WTC11 (cell line): ENCODE data around the gene MFSD12. TPM values are rescaled to one million over a fixed set of nuclear protein-coding genes. Genes with fewer than 3 reads are reported as not detected.

Experiments used
- ATAC-seq: fragments of 200-7000 bp; cut with Tn5 transposase; 2 replicates; pipeline ENCODE4 v1.10.0; 2021; ENCODE audit warnings: mild to moderate bottlenecking, moderate library complexity
- CTCF ChIA-PET: fragments of 300-600 bp; sonication (Branson Sonifier 250); formaldehyde crosslinking; loops from one replicate; lab custom pipeline; 2021; ENCODE audit warnings: antibody characterized with exemption; lab: Charles Lee
- POLR2A ChIA-PET: fragments of 350-600 bp; sonication (Branson Sonifier 250); formaldehyde crosslinking; loops from one replicate; lab custom pipeline; 2021; ENCODE audit warnings: antibody characterized with exemption; lab: Charles Lee
- DNase-seq: peaks from one replicate; pipeline ENCODE4 v3.0.0; 2021; ENCODE audit warnings: low spot score
- H3K27ac Mint-ChIP-seq: 2 replicates; pipeline ENCODE4 v1.8.0; 2021; ENCODE audit warnings: mixed read lengths
- H3K27me3 Mint-ChIP-seq: 2 replicates; pipeline ENCODE4 v1.8.0; 2021; ENCODE audit warnings: low read depth, mild to moderate bottlenecking, moderate library complexity, mixed read lengths
- H3K36me3 Mint-ChIP-seq: 2 replicates; pipeline ENCODE4 v1.8.0; 2021; ENCODE audit warnings: mixed read lengths
- H3K4me1 Mint-ChIP-seq: 2 replicates; pipeline ENCODE4 v1.8.0; 2022; ENCODE audit warnings: mixed read lengths
- H3K4me3 Mint-ChIP-seq: 2 replicates; pipeline ENCODE4 v1.8.0; 2021; ENCODE audit warnings: mild to moderate bottlenecking, moderate library complexity, mixed read lengths
- H3K9me3 Mint-ChIP-seq: 2 replicates; pipeline ENCODE4 v1.8.0; 2021; ENCODE audit warnings: mixed read lengths
- ATF6 ChIP-seq: sonication (generic); formaldehyde crosslinking; IDR thresholded peaks from 2 replicates; pipeline ENCODE4 v1.8.1; 2023; ENCODE audit warnings: mild to moderate bottlenecking, missing genetic modification reagents
- E2F4 ChIP-seq: sonication (generic); formaldehyde crosslinking; IDR thresholded peaks from 2 replicates; pipeline ENCODE4 v1.8.1; 2022; ENCODE audit warnings: low read depth, mild to moderate bottlenecking, moderate library complexity, missing genetic modification reagents, borderline replicate concordance
- FOXP1 ChIP-seq: sonication (generic); formaldehyde crosslinking; IDR thresholded peaks from 2 replicates; pipeline ENCODE4 v1.8.0; 2022; ENCODE audit warnings: missing genetic modification reagents, mild to moderate bottlenecking, moderate library complexity, borderline replicate concordance
- FOXP4 ChIP-seq: sonication (generic); formaldehyde crosslinking; IDR thresholded peaks from 2 replicates; pipeline ENCODE4 v1.8.0; 2022; ENCODE audit warnings: mild to moderate bottlenecking, missing genetic modification reagents
- GRHL2 ChIP-seq: fragments of 250-450 bp; sonication (Bioruptor Pico); IDR thresholded peaks from 2 replicates; pipeline ENCODE4 v1.8.0; 2022; ENCODE audit warnings: mild to moderate bottlenecking, moderate library complexity; ENCODE audit not compliant: insufficient replicate concordance, severe bottlenecking
- HMGA2 ChIP-seq: fragments of 250-450 bp; sonication (Bioruptor Pico); IDR thresholded peaks from 2 replicates; pipeline ENCODE4 v1.4.0; 2021; ENCODE audit warnings: mild to moderate bottlenecking, moderate library complexity
- KAT7 ChIP-seq: sonication (generic); formaldehyde crosslinking; IDR thresholded peaks from 2 replicates; pipeline ENCODE4 v1.8.1; 2023; ENCODE audit warnings: missing genetic modification reagents, mild to moderate bottlenecking, borderline replicate concordance
- MLX ChIP-seq: sonication (generic); formaldehyde crosslinking; IDR thresholded peaks from 2 replicates; pipeline ENCODE4 v1.8.1; 2023; ENCODE audit warnings: mild to moderate bottlenecking, missing genetic modification reagents, moderate library complexity
- MXD4 ChIP-seq: fragments of 250-450 bp; sonication (Bioruptor Pico); IDR thresholded peaks from 2 replicates; pipeline ENCODE4 v1.8.0; 2021; ENCODE audit warnings: mild to moderate bottlenecking, moderate library complexity, borderline replicate concordance
- MYBL2 ChIP-seq: sonication (generic); formaldehyde crosslinking; IDR thresholded peaks from 2 replicates; pipeline ENCODE4 v1.8.1; 2023; ENCODE audit warnings: mild to moderate bottlenecking, moderate library complexity, missing genetic modification reagents
- NR2C2 ChIP-seq: sonication (generic); formaldehyde crosslinking; IDR thresholded peaks from 2 replicates; pipeline ENCODE4 v1.8.0; 2022; ENCODE audit warnings: mild to moderate bottlenecking, missing genetic modification reagents
- NR3C1 ChIP-seq: sonication (generic); formaldehyde crosslinking; conservative IDR thresholded peaks from 2 replicates; pipeline ENCODE4 v1.8.1; 2023; ENCODE audit warnings: low read depth, mild to moderate bottlenecking, missing genetic modification reagents
- SOX15 ChIP-seq: fragments of 250-450 bp; sonication (Bioruptor Pico); IDR thresholded peaks from 2 replicates; pipeline ENCODE4 v1.9.0; 2021; ENCODE audit warnings: mild to moderate bottlenecking
- SP1 ChIP-seq: sonication (generic); formaldehyde crosslinking; conservative IDR thresholded peaks from 2 replicates; pipeline ENCODE4 v1.8.1; 2022; ENCODE audit warnings: missing genetic modification reagents
- TCF7 ChIP-seq: sonication (generic); formaldehyde crosslinking; IDR thresholded peaks from 2 replicates; pipeline ENCODE4 v1.8.0; 2022; ENCODE audit warnings: mild to moderate bottlenecking, low read depth, missing genetic modification reagents, moderate library complexity
- TEAD1 ChIP-seq: sonication (generic); formaldehyde crosslinking; IDR thresholded peaks from 2 replicates; pipeline ENCODE4 v1.8.0; 2022; ENCODE audit warnings: mild to moderate bottlenecking, missing genetic modification reagents
- TP53 ChIP-seq: sonication (generic); formaldehyde crosslinking; IDR thresholded peaks from 2 replicates; pipeline ENCODE4 v1.8.1; 2023; ENCODE audit warnings: mild to moderate bottlenecking, missing genetic modification reagents
- USF1 ChIP-seq: sonication (generic); formaldehyde crosslinking; IDR thresholded peaks from 2 replicates; pipeline ENCODE4 v1.8.0; 2022; ENCODE audit warnings: mild to moderate bottlenecking, missing genetic modification reagents
- ZBTB21 ChIP-seq: sonication (generic); formaldehyde crosslinking; IDR thresholded peaks from 2 replicates; pipeline ENCODE4 v1.8.1; 2023; ENCODE audit warnings: mild to moderate bottlenecking, missing genetic modification reagents, borderline replicate concordance
- ZMAT4 ChIP-seq: fragments of 250-450 bp; sonication (Bioruptor Pico); IDR thresholded peaks from 2 replicates; pipeline ENCODE4 v1.9.0; 2021; ENCODE audit warnings: mild to moderate bottlenecking
- ZNF121 ChIP-seq: sonication (generic); formaldehyde crosslinking; IDR thresholded peaks from 2 replicates; pipeline ENCODE4 v1.8.0; 2023; ENCODE audit warnings: missing genetic modification reagents
- ZNF281 ChIP-seq: sonication (generic); formaldehyde crosslinking; IDR thresholded peaks from 2 replicates; pipeline ENCODE4 v1.8.0; 2023; ENCODE audit warnings: mild to moderate bottlenecking, missing genetic modification reagents
- ZSCAN18 ChIP-seq: fragments of 250-450 bp; sonication (Bioruptor Pico); IDR thresholded peaks from 2 replicates; pipeline ENCODE4 v2.1.2; 2022; ENCODE audit warnings: mild to moderate bottlenecking, moderate library complexity
- total RNA-seq: library from RNA; stranded (reverse); gene quantifications from 3 replicates; pipeline ENCODE4 v1.2.3, GENCODE V29; 2021

MFSD12 gene
- total RNA-seq, 1 experiment from 2014 or later, result 59.9 TPM

- Mint-ChIP-seq H3K27me3 (peaks cover 24% of the 10 kb centered on the region), H3K9me3 (no peaks in the 10 kb centered on the region), H3K36me3 (no peaks in the 10 kb centered on the region), H3K4me3 (no peak overlapping the region), H3K27ac (0 out of 2 replicates have a peak overlapping the region, but pooled peaks have one; percentile 53), H3K4me1 (no peaks in the 10 kb centered on the region)
- no peak for DNase-seq
- CTCF ChIA-PET, result interaction anchor here (0.6 to 1.8 kb wide), 3 partner anchors 20 to 38 kb away, joined by 4 to 5 read pairs (median 5); no protein-coding TSS in a partner anchor
- POLR2A ChIA-PET, result interaction anchor here (0.6 kb wide), 1 partner anchor 292 kb away, joined by 6 read pairs; no protein-coding TSS in a partner anchor
- TF ChIP-seq ZNF121, result no peak
- TF ChIP-seq KAT7, result no peak
- TF ChIP-seq TCF7 (CRISPR knock-in tag), result no peak
- no peak for TF ChIP-seq MYBL2 (CRISPR knock-in tag)
- no peak for TF ChIP-seq USF1 (CRISPR knock-in tag)
- TF ChIP-seq ZNF281, result no peak
- no peak for ATAC-seq
These were observed 7.8 kb upstream of the MFSD12 start for GRCh38 chr19:3565139-3565538.

GRCh38 chr19:3563709-3564524, 6.5 kb upstream of the MFSD12 start:
- Mint-ChIP-seq H3K4me3 (no peak overlapping the region), H3K9me3 (no peaks in the 10 kb centered on the region), H3K4me1 (no peaks in the 10 kb centered on the region), H3K36me3 (no peaks in the 10 kb centered on the region), H3K27me3 (peaks cover 30% of the 10 kb centered on the region), H3K27ac (no peak overlapping the region)
- no peak for DNase-seq
- ChIA-PET CTCF (interaction anchor here (1.0 kb wide), 1 partner anchor 19 kb away, joined by 3 read pairs; no protein-coding TSS in a partner anchor), POLR2A (no interaction called here)
- no peak for ATAC-seq
- no peak for TF ChIP-seq E2F4 (CRISPR knock-in tag)
- TF ChIP-seq GRHL2 (CRISPR knock-in tag), result no peak
- no peak for TF ChIP-seq TEAD1 (CRISPR knock-in tag)
- no peak for TF ChIP-seq NR2C2 (CRISPR knock-in tag)
- TF ChIP-seq ZSCAN18 (CRISPR knock-in tag), result no peak
- TF ChIP-seq ZMAT4, result no peak
- no peak for TF ChIP-seq NR3C1
- no peak for TF ChIP-seq MYBL2 (CRISPR knock-in tag)
- TF ChIP-seq SP1, result no peak
- TF ChIP-seq FOXP1 (CRISPR knock-in tag), result no peak
- no peak for TF ChIP-seq TP53 (CRISPR knock-in tag)
- TF ChIP-seq MLX (CRISPR knock-in tag), result no peak
- no peak for TF ChIP-seq HMGA2 (CRISPR knock-in tag)
- no peak for TF ChIP-seq SOX15 (CRISPR knock-in tag)
- no peak for TF ChIP-seq MXD4 (CRISPR knock-in tag)
- TF ChIP-seq ATF6 (CRISPR knock-in tag), result no peak
- no peak for TF ChIP-seq ZBTB21 (CRISPR knock-in tag)
- no peak for TF ChIP-seq FOXP4 (CRISPR knock-in tag)
